Calu3 (cell line): Measurements from ENCODE around the gene KCNQ5. TPM values are rescaled to one million over a fixed set of nuclear protein-coding genes. Genes with fewer than 3 reads are reported as not detected.

ENCODE experiments used
- BruUV-seq: library from RNA; stranded (reverse); fragments of 400-500 nt; replicated peaks from 2 replicates; lab custom pipeline; 2021; lab: Mats Ljungman, UMichigan
- CTCF ChIA-PET: fragments of 300-600 bp; sonication (Branson Sonifier 250); formaldehyde crosslinking; loops from one replicate; lab custom pipeline; 2022; ENCODE audit warnings: antibody characterized with exemption; lab: Charles Lee
- DNase-seq: peaks from one replicate; pipeline ENCODE4 v3.0.0; 2022
- H3K27ac Mint-ChIP-seq: one replicate; pipeline ENCODE4 v1.8.0; 2022; ENCODE audit warnings: mixed read lengths; ENCODE audit not compliant: unreplicated experiment
- H3K27me3 Mint-ChIP-seq: one replicate; pipeline ENCODE4 v1.8.0; 2022; ENCODE audit warnings: mixed read lengths; ENCODE audit not compliant: unreplicated experiment
- H3K36me3 Mint-ChIP-seq: one replicate; pipeline ENCODE4 v1.8.0; 2022; ENCODE audit warnings: mild to moderate bottlenecking, moderate library complexity, mixed read lengths; ENCODE audit not compliant: insufficient read depth, unreplicated experiment
- H3K4me1 Mint-ChIP-seq: one replicate; pipeline ENCODE4 v1.8.0; 2022; ENCODE audit warnings: mild to moderate bottlenecking, low read depth, mixed read lengths; ENCODE audit not compliant: unreplicated experiment
- H3K4me3 Mint-ChIP-seq: one replicate; pipeline ENCODE4 v1.8.0; 2022; ENCODE audit warnings: mild to moderate bottlenecking, low read depth, moderate library complexity, mixed read lengths; ENCODE audit not compliant: unreplicated experiment
- H3K9me3 Mint-ChIP-seq: one replicate; pipeline ENCODE4 v1.8.0; 2022; ENCODE audit warnings: low read depth, mixed read lengths; ENCODE audit not compliant: unreplicated experiment
- CTCF ChIP-seq: fragments of 200-600 bp; IDR thresholded peaks from one replicate; pipeline ENCODE4 v1.8.0; 2022; ENCODE audit warnings: antibody characterized with exemption; ENCODE audit not compliant: unreplicated experiment
- intact Hi-C: fragments of 100-400 bp; cut with micrococcal nuclease; formaldehyde crosslinking; loops from one replicate; pipeline ENCODE4 v1.10.0; 2022; ENCODE audit not compliant: unreplicated experiment
- total RNA-seq: library from RNA; stranded (reverse); gene quantifications from 2 replicates; pipeline ENCODE4 v1.2.3, GENCODE V29; 2022

Gene KCNQ5
- total RNA-seq, 1 experiment from 2014 or later, result not detected

GRCh38 chr6:73049971-73050594 lies 428.2 kb downstream of the KCNQ5 start:
- Mint-ChIP-seq H3K4me1 (no peaks in the 10 kb centered on the region), H3K4me3 (no peak overlapping the region), H3K27me3 (no peaks in the 10 kb centered on the region), H3K27ac (no peak overlapping the region), H3K9me3 (no peaks in the 10 kb centered on the region), H3K36me3 (no peaks in the 10 kb centered on the region)
- BruUV-seq, result no TSS peak
- DNase-seq, result no peak
- CTCF ChIA-PET, result no interaction called here
- intact Hi-C loops, result no loop called here
- no peak for TF ChIP-seq CTCF

DNA sequence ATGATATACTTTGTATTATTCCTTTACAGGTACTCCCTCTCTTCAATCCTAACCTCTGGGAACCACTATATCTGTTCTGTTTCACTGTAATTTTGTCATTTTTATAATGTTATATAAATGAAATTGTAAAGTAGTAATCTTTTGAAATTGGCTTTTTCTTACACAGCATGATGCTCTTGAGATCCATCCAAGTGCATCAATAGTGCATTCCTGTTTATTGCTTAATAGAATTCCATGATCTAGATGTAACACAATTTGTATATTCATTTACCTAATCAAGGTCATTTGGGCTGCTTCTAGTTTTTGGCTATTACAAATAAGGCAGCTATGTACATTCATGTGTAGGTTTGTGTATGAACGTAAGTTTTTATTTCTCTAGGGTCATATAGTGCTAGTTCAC lies 428.8 kb downstream of the KCNQ5 start:
- Mint-ChIP-seq H3K36me3 (no peaks in the 10 kb centered on the region), H3K9me3 (no peaks in the 10 kb centered on the region), H3K4me1 (no peaks in the 10 kb centered on the region), H3K4me3 (no peak overlapping the region), H3K27ac (no peak overlapping the region), H3K27me3 (no peaks in the 10 kb centered on the region)
- BruUV-seq, result no TSS peak
- CTCF ChIA-PET, result no interaction called here
- DNase-seq, result no peak
- no peak for TF ChIP-seq CTCF
- intact Hi-C loops, result no loop called here

DNA sequence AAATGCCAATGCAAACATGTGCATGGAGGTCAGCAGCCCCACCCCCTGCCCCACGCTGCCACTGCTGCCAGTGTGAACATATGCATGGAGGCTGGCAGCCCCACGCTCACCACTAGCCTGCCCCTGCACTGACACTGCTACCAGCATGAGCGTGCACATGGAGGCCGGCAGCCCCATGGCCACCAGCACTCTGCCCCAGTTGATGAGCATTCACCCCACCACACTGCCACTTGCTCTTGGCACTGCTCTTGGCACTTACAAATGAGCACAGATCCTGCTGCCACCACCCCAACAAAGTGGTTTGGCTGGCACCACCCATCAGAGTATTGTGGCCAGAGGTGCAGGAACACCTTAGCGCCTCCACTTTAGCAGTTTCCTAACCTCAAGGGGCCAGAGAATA lies 429.3 kb downstream of the KCNQ5 start:
- intact Hi-C loops, result no loop called here
- no peak overlapping the region for H3K27ac Mint-ChIP-seq
- no peak for DNase-seq
- CTCF ChIA-PET, result no interaction called here
- H3K4me1 Mint-ChIP-seq, result no peaks in the 10 kb centered on the region
- TF ChIP-seq CTCF, result no peak
- no peaks in the 10 kb centered on the region for H3K9me3 Mint-ChIP-seq
- H3K27me3 Mint-ChIP-seq, result no peaks in the 10 kb centered on the region
- H3K4me3 Mint-ChIP-seq, result no peak overlapping the region
- BruUV-seq, result no TSS peak
- H3K36me3 Mint-ChIP-seq, result no peaks in the 10 kb centered on the region

- Mint-ChIP-seq H3K4me1 (no peaks in the 10 kb centered on the region), H3K9me3 (no peaks in the 10 kb centered on the region), H3K27me3 (no peaks in the 10 kb centered on the region), H3K4me3 (no peak overlapping the region), H3K27ac (no peak overlapping the region), H3K36me3 (no peaks in the 10 kb centered on the region)
- DNase-seq, result no peak
- TF ChIP-seq CTCF, result no peak
- BruUV-seq, result no TSS peak
- CTCF ChIA-PET, result no interaction called here
- intact Hi-C loops, result no loop called here
These were observed 433.1 kb downstream of the KCNQ5 start for GRCh38 chr6:73054958-73055357.
